Astrocyte (in vitro differentiated cells and primary cell): ENCODE measurements around the gene CACNA1D. TPM values are rescaled to one million over a fixed set of nuclear protein-coding genes. Genes with fewer than 3 reads are reported as not detected.

ENCODE experiments used
- DNase-seq: peaks from one replicate; pipeline ENCODE4 v3.0.0-alpha.2; 2010; ENCODE audit warnings: low read depth
- FAIRE-seq: peaks from 2 replicates; lab custom pipeline; 2011; peaks lifted over from hg19 to GRCh38; lab: Jason Lieb, UNC
- H2AFZ ChIP-seq: 2 replicates; pipeline ENCODE4 v1.6.0; 2012; ENCODE audit warnings: low read depth, low read length, inconsistent platforms
- H3K27ac ChIP-seq: 2 replicates; pipeline ENCODE4 v1.5.1; 2011; ENCODE audit warnings: low read depth, low read length, inconsistent platforms
- H3K27me3 ChIP-seq: 2 replicates; pipeline ENCODE4 v1.6.0; 2011; ENCODE audit warnings: low read length, inconsistent platforms; ENCODE audit not compliant: insufficient read depth
- H3K36me3 ChIP-seq: 2 replicates; pipeline ENCODE4 v1.5.1; 2011; ENCODE audit warnings: low read length, inconsistent platforms; ENCODE audit not compliant: insufficient read depth
- H3K4me1 ChIP-seq: 2 replicates; pipeline ENCODE4 v1.5.1; 2011; ENCODE audit warnings: low read length, inconsistent platforms; ENCODE audit not compliant: insufficient read depth
- H3K4me2 ChIP-seq: 2 replicates; pipeline ENCODE4 v1.6.0; 2012; ENCODE audit warnings: low read length, inconsistent platforms
- H3K4me3 ChIP-seq: 2 replicates; pipeline ENCODE4 v1.5.1; 2011; ENCODE audit warnings: low read depth, mild to moderate bottlenecking, low read length, inconsistent platforms; ENCODE audit not compliant: insufficient read depth
- H3K79me2 ChIP-seq: 2 replicates; pipeline ENCODE4 v1.6.0; 2012; ENCODE audit warnings: mild to moderate bottlenecking, low read length, inconsistent platforms; ENCODE audit not compliant: insufficient read depth
- H3K9ac ChIP-seq: 2 replicates; pipeline ENCODE4 v1.6.0; 2012; ENCODE audit warnings: mild to moderate bottlenecking, low read length, inconsistent platforms
- H3K9me3 ChIP-seq: 2 replicates; pipeline ENCODE4 v1.5.1; 2012; ENCODE audit warnings: low read depth, mild to moderate bottlenecking, low read length, inconsistent platforms; ENCODE audit not compliant: insufficient read depth
- H4K20me1 ChIP-seq: 2 replicates; pipeline ENCODE4 v1.6.0; 2012; ENCODE audit warnings: low read length, inconsistent platforms; ENCODE audit not compliant: insufficient read depth
- H3K27ac Mint-ChIP-seq: one replicate; pipeline ENCODE4 v1.8.0; 2021; ENCODE audit warnings: mild to moderate bottlenecking, mixed read lengths; ENCODE audit not compliant: unreplicated experiment
- H3K27me3 Mint-ChIP-seq: one replicate; pipeline ENCODE4 v1.8.0; 2021; ENCODE audit warnings: low read depth, mixed read lengths; ENCODE audit not compliant: unreplicated experiment
- H3K36me3 Mint-ChIP-seq: one replicate; pipeline ENCODE4 v1.8.0; 2021; ENCODE audit warnings: low read depth, mixed read lengths; ENCODE audit not compliant: unreplicated experiment
- H3K4me1 Mint-ChIP-seq: one replicate; pipeline ENCODE4 v1.8.0; 2021; ENCODE audit warnings: low read depth, mixed read lengths; ENCODE audit not compliant: unreplicated experiment
- H3K4me3 Mint-ChIP-seq: one replicate; pipeline ENCODE4 v1.8.0; 2021; ENCODE audit warnings: mild to moderate bottlenecking, moderate library complexity, mixed read lengths; ENCODE audit not compliant: unreplicated experiment
- H3K9me3 Mint-ChIP-seq: one replicate; pipeline ENCODE4 v1.8.0; 2021; ENCODE audit warnings: mild to moderate bottlenecking, mixed read lengths; ENCODE audit not compliant: unreplicated experiment
- CTCF ChIP-seq: IDR thresholded peaks from 2 replicates; pipeline ENCODE4 v1.5.1; 2011; ENCODE audit warnings: low read depth, mild to moderate bottlenecking, inconsistent platforms, low read length, moderate library complexity; ENCODE audit not compliant: insufficient read depth
- EZH2 ChIP-seq: IDR thresholded peaks from 2 replicates; pipeline ENCODE4 v1.6.1; 2012; ENCODE audit warnings: mild to moderate bottlenecking, low read length, inconsistent platforms; ENCODE audit not compliant: insufficient read depth
- total RNA-seq: library from RNA; stranded (reverse); gene quantifications from 2 replicates; pipeline ENCODE4 v1.2.1, GENCODE V29; 2021

The CACNA1D gene
- total RNA-seq, 1 donor from 2014 or later = 0.41 TPM

- no peaks in the 10 kb centered on the region for H3K9me3 ChIP-seq
- FAIRE-seq = no peak
- H3K4me2 ChIP-seq = no peak overlapping the region
Measured at GRCh38 chr3:53777468-53777867, 283.1 kb downstream of the CACNA1D start.

GRCh38 chr3:53778153-53778552 lies 283.7 kb downstream of the CACNA1D start:
- TF ChIP-seq CTCF (no peak), EZH2 (no peak)
- Histone ChIP-seq H4K20me1 (no peaks in the 10 kb centered on the region), H3K4me3 (no peak overlapping the region), H3K4me1 (peaks cover 11% of the 10 kb centered on the region), H3K79me2 (no peaks in the 10 kb centered on the region), H3K27me3 (peaks cover 2% of the 10 kb centered on the region), H3K9me3 (no peaks in the 10 kb centered on the region), H3K9ac (no peak overlapping the region), H3K4me2 (no peak overlapping the region), H2AFZ (no peak overlapping the region), H3K36me3 (no peaks in the 10 kb centered on the region), H3K27ac (no peak overlapping the region)
- H3K36me3 Mint-ChIP-seq = no peaks in the 10 kb centered on the region
- H3K4me1 Mint-ChIP-seq = peaks cover 14% of the 10 kb centered on the region
- H3K9me3 Mint-ChIP-seq = no peaks in the 10 kb centered on the region
- DNase-seq (no peak), FAIRE-seq (no peak)
- no peak overlapping the region for H3K4me3 Mint-ChIP-seq
- H3K27ac Mint-ChIP-seq = no peak overlapping the region
- H3K27me3 Mint-ChIP-seq = peaks cover 31% of the 10 kb centered on the region

More at GRCh38 chr3:53777468-53777867, 283.1 kb downstream of the CACNA1D start:
- Histone ChIP-seq H3K4me3 (no peak overlapping the region), H3K79me2 (no peaks in the 10 kb centered on the region), H3K4me1 (peaks cover 15% of the 10 kb centered on the region), H4K20me1 (no peaks in the 10 kb centered on the region), H3K9ac (no peak overlapping the region), H3K27me3 (peaks cover 2% of the 10 kb centered on the region), H2AFZ (no peak overlapping the region), H3K27ac (no peak overlapping the region), H3K36me3 (no peaks in the 10 kb centered on the region)
- H3K9me3 Mint-ChIP-seq = no peaks in the 10 kb centered on the region
- no peak for TF ChIP-seq CTCF
- H3K27ac Mint-ChIP-seq = no peak overlapping the region
- H3K36me3 Mint-ChIP-seq = no peaks in the 10 kb centered on the region
- DNase-seq = no peak
- H3K4me1 Mint-ChIP-seq = peaks cover 14% of the 10 kb centered on the region
- peaks cover 31% of the 10 kb centered on the region for H3K27me3 Mint-ChIP-seq
- H3K4me3 Mint-ChIP-seq = no peak overlapping the region

DNA sequence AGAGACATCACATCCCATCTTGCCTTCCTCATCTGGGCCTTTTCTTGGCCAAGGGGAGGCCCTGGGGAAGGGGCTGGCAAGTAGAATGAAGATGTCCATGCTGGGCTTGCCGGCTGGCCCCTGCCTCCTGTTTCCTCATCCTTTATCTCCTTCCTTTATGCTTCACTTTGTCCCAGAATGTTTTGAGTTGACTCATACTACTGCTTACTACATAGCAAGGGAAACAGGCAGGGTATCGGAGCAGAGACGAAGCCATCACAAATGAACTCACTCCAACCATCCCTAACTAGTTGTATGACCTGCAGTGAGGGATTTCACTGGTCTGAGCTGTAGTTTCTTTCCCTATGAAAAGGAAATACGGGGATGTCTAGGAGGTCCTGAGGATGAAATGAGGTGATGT lies 285.8 kb downstream of the CACNA1D start:
- no peak overlapping the region for H3K4me2 ChIP-seq
- no peak overlapping the region for H2AFZ ChIP-seq
- no peak for TF ChIP-seq EZH2
- no peak for TF ChIP-seq CTCF
- Mint-ChIP-seq H3K9me3 (no peaks in the 10 kb centered on the region), H3K27ac (no peak overlapping the region), H3K4me3 (no peak overlapping the region), H3K36me3 (no peaks in the 10 kb centered on the region), H3K27me3 (peaks cover 32% of the 10 kb centered on the region), H3K4me1 (peaks cover 14% of the 10 kb centered on the region)
- DNase-seq = no peak
- no peak overlapping the region for H3K27ac ChIP-seq
- no peak for FAIRE-seq
- no peaks in the 10 kb centered on the region for H3K36me3 ChIP-seq
- H3K9me3 ChIP-seq = no peaks in the 10 kb centered on the region
- H3K79me2 ChIP-seq = no peaks in the 10 kb centered on the region
- peaks cover 8% of the 10 kb centered on the region for H3K4me1 ChIP-seq
- no peaks in the 10 kb centered on the region for H4K20me1 ChIP-seq
- no peak overlapping the region for H3K4me3 ChIP-seq
- no peaks in the 10 kb centered on the region for H3K27me3 ChIP-seq
- H3K9ac ChIP-seq = no peak overlapping the region
